ENCODE measurements around the gene ACVRL1. TPM values are rescaled to one million over a fixed set of nuclear protein-coding genes. Genes with fewer than 3 reads are reported as not detected.

ACVRL1 gene
- total RNA-seq, 4 donors from 2014 or later: 2.0 to 71.3 (median 14.5) TPM

GRCh38 chr12:51873251-51873994, 33.9 kb upstream of the ACVRL1 start:
- H3K27ac ChIP-seq: no peak overlapping the region
- no peaks in the 10 kb centered on the region for H3K9me3 ChIP-seq
- no peak for TF ChIP-seq CTCF (IDR thresholded peaks at IDR 0.05)
- no peak for TF ChIP-seq POLR2A (IDR thresholded peaks at IDR 0.05)
- no peak overlapping the region for H3K4me3 ChIP-seq
- H3K4me1 ChIP-seq: peaks cover 7 to 14% (median 10%) of the 10 kb centered on the region in 3 donors
- 78 to 83% methylated on average over 3 to 6 of the region's 8 CpGs for WGBS, 2 donors
- H3K27me3 ChIP-seq: peaks cover 0 to 67% (median 8%) of the 10 kb centered on the region in 4 donors
- intact Hi-C loops (cut with DNase I): no loop called here
- H3K36me3 ChIP-seq: no peaks in the 10 kb centered on the region
- DNase-seq: no peak

GRCh38 chr12:51874000-51874399, 33.3 kb upstream of the ACVRL1 start:
- Histone ChIP-seq H3K36me3 (no peaks in the 10 kb centered on the region), H3K4me3 (no peak overlapping the region), H3K27me3 (peaks cover 0 to 61% (median 4%) of the 10 kb centered on the region in 4 donors), H3K4me1 (peaks cover 2 to 8% (median 6%) of the 10 kb centered on the region in 3 donors), H3K9me3 (no peaks in the 10 kb centered on the region), H3K27ac (no peak overlapping the region)
- no peak for TF ChIP-seq POLR2A (IDR thresholded peaks at IDR 0.05)
- no peak for TF ChIP-seq CTCF (IDR thresholded peaks at IDR 0.05)
- intact Hi-C loops (cut with DNase I): no loop called here
- no peak for DNase-seq
- 39 to 47% methylated on average over 4 to 7 of the region's 8 CpGs for WGBS, 2 donors

DNA sequence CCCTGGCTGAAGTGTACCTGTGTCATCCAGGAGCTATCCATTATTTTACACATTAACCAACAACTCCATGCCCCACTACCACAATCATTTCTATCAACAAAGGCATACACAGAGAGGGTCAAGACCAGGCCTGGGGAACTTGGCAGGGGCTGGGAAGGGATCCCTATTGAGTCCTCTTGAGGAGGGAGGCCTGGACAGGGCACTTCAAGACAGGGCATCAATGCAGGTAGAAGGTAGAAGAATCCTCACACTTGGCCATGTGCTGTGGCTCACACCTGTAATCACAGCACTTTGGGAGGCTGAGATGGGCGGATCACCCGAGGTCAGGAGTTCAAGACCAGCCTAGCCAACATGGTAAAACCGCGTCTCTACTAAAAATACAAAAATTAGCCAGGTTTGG, 32.8 kb upstream of the ACVRL1 start:
- 88 to 91% methylated on average over 4 of the region's 4 CpGs for WGBS, 2 donors
- peaks cover 0 to 56% (median under 1%) of the 10 kb centered on the region in 4 donors for H3K27me3 ChIP-seq
- intact Hi-C loops (cut with DNase I): no loop called here
- no peaks in the 10 kb centered on the region for H3K9me3 ChIP-seq
- H3K4me3 ChIP-seq: no peak overlapping the region
- no peak overlapping the region for H3K27ac ChIP-seq
- TF ChIP-seq POLR2A (IDR thresholded peaks at IDR 0.05): no peak
- TF ChIP-seq CTCF (IDR thresholded peaks at IDR 0.05): no peak
- no peak for DNase-seq
- peaks cover 0 to 3% (median 3%) of the 10 kb centered on the region in 3 donors for H3K4me1 ChIP-seq
- no peaks in the 10 kb centered on the region for H3K36me3 ChIP-seq

DNA sequence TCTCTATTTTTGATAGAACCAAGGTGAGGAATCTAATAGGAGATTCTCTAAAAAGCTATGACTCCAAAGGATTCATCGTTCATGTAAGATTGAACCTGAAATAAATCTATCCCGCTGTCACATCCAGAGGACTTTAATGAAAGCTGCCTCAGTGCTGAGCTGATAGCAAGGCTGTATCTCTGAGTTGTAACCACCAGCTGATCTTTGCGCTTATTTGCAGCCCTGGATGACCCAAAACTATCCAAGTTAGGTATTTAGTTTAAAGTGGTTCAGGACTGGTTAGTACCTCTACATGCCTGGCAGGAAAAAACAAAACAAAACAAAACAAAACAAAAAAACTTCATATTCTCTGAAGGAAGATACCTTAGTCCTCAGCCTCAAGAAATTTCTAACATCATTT, 28.2 kb upstream of the ACVRL1 start:
- TF ChIP-seq POLR2A (IDR thresholded peaks at IDR 0.05) (no peak), CTCF (IDR thresholded peaks at IDR 0.05) (no peak)
- peaks cover 0 to 17% (median 0%) of the 10 kb centered on the region in 4 donors for H3K27me3 ChIP-seq
- no peaks in the 10 kb centered on the region for H3K4me1 ChIP-seq
- H3K9me3 ChIP-seq: no peaks in the 10 kb centered on the region
- no peak overlapping the region for H3K27ac ChIP-seq
- DNase-seq: no peak
- intact Hi-C loops (cut with DNase I): no loop called here
- 85 to 86% methylated on average over 3 of the region's 3 CpGs for WGBS, 2 donors
- no peak overlapping the region for H3K4me3 ChIP-seq
- no peaks in the 10 kb centered on the region for H3K36me3 ChIP-seq

DNA sequence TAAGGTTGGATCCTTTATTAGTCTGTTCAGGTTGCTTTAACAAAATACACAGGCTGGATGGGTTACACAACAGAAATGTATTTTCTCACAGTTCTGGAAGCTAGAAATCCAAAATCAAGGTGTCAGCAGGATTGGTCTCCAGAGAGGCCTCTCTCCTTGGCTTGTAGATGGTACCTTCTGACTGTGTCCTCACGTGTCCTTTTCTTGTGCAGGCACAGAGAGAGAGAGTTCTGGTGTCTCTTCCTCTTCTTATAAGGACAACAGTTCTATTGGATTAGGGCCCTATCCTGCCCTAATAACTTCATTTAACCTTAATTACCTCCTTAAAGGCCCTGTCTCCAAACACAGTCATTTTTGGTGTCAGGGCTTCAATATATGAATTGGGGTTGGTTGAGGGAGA, 24.0 kb upstream of the ACVRL1 start:
- H3K4me3 ChIP-seq: no peak overlapping the region
- no peaks in the 10 kb centered on the region for H3K9me3 ChIP-seq
- TF ChIP-seq POLR2A (IDR thresholded peaks at IDR 0.05) (no peak), CTCF (IDR thresholded peaks at IDR 0.05) (no peak)
- no peak overlapping the region for H3K27ac ChIP-seq
- 72 to 83% methylated on average over 1 of the region's 1 CpG for WGBS, 2 donors
- intact Hi-C loops (cut with DNase I): no loop called here
- no peak for DNase-seq
- peaks cover 0 to 12% (median 0%) of the 10 kb centered on the region in 4 donors for H3K27me3 ChIP-seq
- no peaks in the 10 kb centered on the region for H3K36me3 ChIP-seq
- peaks cover 0 to 22% (median 4%) of the 10 kb centered on the region in 3 donors for H3K4me1 ChIP-seq
